DMS53 treated with DMSO at 0.1 percent for 48 hours (cell line): Measurements from ENCODE around the gene GPC3.

ENCODE experiments used
- DNase-seq: peaks from one replicate; lab custom pipeline; 2025; ENCODE audit not compliant: unreplicated experiment; lab: John Stamatoyannopoulos, UW

GPC3 gene

DNA sequence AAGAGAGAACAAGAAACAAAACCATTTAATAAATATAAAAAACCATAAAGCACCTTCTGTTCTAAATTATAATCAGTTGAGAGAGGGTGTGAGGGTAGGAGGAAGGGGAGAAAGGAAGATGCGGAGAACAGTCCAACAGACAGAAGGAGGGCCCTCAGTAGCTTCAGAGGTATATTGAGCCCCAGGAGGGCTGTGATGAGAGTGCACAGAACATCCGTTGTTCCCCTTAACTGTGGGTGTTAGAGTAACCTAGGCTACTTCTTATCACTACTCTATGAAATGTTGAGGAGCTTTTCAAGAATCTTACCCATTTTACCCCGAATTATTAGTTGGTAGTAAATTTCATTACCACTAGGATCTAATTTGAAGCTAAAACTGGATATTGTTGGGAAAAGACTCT lies 13.8 kb downstream of the GPC3 start:
- DNase-seq, result no peak

DNA sequence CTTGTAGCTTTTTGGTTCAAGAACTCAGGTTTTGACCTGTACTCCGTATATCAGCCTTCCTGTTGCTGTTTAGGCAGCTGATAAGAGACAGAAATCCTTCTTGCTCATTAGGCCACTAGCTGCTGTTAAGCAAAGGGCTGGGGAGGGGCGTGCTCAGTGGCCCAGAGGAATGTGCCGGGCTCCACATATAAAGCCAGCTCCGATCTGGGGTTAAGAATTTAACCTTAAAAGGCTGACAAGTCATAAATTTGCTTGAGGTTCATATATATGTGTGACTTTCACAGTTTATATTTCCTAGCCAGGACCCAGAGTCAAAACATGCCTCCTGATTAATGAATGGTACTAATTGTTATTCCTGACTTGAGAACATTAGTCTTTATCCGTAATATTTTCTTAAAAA lies 15.3 kb downstream of the GPC3 start:
- DNase-seq, result no peak

DNA sequence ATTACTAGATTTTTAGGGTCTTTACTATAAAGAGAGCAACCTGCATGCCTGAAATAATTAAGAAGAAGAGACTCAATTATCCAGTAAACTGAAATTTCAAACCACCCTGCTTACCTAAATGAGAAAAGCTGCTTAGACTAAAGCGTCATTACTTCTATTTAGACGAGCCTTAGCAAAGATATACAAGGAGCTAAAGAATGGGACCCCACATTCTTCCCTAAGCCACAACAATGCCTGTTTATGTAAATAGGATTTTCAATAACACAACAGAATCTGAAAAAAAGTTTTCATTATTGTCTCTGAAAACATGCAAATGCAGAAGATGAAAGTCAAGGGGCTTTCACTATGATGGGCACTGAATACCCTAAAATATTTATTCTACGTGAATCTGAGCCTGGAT lies 16.2 kb downstream of the GPC3 start:
- DNase-seq, result no peak

DNA sequence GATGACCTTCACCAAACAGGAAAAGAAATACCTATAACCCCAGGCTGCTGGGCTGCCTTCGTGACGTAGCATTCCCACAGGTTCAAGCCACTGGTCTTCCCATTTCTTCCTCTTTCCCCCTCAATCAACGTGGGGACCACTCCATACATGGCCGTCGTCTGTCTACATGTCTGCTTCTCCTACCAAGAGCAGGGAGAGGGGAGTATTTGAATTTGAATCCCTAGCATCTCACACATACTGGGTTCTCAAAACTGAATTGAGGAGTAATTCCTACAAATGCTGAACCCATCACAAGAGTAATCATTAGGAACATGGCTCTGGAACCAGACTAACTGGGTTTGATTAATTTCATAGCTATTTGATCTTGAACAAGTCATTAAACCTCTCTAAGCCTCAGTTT lies 17.3 kb downstream of the GPC3 start:
- DNase-seq, result no peak

DNA sequence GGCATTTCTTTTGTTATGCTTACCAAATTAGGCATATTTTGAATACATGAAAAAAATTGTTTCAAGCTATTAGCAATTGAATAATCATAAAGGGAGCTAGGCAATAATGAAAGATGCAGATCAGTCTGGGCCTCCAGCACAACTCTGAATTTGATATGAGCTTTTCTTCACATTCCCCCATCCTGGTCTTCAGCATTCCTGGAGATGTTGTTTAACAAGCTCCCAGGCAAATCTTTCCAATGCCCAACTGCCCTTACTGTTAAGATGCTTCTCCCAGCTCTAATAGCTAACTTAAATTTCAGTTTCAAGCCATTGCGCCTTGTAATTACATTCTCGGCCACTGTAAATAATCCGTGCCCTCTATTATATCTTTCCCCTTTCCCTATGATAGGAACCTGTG lies 19.2 kb downstream of the GPC3 start:
- no peak for DNase-seq

DNA sequence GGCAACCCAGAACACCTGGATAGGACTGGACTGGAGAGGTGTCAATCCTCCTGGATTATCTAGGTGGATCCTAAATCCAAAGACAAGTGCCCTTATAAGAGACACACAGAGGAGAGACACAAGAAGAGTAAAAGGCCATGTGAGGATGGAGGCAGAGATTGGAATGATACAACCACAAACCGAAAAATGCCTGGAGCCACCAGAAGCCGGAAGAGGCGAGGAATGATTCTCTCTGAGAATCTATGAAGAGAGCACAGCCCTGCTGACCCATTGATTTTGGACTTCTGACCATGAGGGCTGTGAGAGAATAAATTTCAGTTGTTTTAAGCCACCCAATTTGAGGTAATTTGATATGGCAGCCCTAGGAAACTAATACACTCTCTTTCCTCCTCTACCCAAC lies 20.1 kb downstream of the GPC3 start:
- no peak for DNase-seq

DNA sequence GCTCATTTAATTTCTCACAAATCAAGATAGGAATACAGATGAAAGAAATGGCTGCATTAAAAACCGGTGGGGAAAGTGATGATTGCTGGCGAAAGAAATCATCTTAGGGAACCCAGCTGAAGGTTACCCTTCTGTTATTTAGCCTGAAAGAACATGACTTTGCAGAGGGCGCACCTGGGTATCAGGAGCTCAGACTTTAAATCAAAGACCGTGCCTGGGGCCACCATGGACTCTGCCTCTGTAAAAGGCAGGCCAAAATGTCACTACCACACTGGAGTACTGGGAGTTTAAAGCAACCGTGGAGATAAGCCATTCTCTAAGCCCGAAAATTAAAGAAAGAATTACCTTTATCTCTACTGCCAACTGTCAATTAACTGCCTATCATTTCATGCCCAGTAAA lies 24.3 kb downstream of the GPC3 start:
- no peak for DNase-seq

DNA sequence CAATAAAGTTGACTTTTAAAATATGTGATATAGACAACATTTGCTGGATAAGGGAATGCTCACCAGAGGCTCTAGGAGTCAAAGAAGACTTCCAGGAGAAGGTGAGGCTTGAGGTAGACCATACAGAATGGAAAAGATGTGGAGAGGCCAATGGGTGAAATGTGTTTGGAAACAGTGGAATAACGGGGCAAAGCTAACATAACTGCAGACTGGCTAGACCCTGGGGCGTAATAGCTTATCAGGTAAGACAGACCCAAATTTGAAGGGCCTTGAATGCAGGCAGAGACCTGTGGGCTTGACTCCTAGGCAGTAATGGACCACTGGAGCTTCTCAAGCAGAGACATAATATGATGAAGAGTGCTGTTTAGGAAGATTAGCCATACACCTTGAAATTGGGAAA lies 25.4 kb downstream of the GPC3 start:
- DNase-seq, result no peak

DNA sequence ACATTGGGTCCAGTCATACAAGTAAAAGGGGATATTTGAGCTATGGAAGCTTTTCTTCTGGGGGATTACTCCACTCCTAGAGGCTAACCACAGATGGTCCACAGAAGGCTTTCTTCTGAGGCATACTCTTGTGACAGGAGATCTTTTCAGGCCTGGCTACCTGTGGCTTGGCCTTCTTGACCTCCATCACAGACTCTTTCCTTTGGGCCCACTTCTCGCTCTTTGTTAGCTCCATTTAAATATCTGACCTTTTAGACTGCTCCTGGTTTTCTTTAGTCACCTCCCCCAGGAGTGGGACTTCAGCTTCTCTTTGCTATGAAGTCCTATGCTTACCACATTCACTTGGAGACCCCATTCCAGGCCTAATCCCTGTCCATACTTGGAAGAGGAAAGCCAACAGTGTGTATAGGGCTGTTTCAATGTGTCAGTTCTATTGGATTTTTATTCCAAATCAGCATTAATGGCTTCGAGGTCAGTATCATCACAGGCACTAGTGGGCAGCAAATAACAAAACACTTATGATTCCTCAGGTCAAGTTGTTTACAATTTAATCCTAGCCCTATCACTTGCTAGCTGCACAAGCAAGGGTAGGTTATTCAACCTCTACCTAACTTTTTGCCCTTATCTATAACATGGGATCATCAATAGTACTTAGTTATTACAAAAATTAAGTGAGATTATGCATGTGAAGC lies 26.3 kb downstream of the GPC3 start:
- no peak for DNase-seq

DNA sequence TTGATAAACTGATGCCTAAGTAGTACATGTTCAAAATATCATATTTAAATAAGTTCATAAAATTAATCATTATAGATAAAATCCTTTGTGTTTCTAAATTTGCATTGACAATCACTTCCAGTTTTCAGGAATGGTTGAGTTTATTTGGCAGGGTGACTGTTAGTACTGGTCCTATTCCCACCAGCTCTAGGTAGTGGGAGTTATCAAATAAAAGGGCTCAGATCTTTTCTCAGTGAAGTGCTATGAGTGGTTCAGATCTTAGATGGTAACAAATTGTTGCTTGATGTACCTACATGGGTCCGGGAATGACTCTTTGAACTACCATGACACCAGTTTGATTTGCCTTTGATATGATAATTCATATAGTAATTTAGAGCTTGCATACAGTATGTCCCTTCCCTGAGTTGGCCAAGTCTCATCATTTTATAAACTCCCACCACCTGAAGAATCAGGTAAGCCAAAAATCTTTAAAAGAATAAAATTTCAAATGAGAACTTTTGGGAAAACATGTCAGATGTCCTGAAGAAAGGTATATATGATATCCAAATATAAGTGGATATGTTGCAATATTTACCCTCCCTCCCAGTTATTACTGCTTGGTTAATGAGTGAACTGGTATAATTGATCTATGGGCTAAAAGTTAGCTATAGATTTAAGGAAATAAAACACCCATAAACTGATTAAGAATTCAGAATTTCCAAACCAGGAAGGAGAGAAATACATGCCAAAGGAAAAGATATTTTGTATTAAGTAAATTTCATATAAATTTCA lies 28.6 kb downstream of the GPC3 start:
- no peak for DNase-seq

DNA sequence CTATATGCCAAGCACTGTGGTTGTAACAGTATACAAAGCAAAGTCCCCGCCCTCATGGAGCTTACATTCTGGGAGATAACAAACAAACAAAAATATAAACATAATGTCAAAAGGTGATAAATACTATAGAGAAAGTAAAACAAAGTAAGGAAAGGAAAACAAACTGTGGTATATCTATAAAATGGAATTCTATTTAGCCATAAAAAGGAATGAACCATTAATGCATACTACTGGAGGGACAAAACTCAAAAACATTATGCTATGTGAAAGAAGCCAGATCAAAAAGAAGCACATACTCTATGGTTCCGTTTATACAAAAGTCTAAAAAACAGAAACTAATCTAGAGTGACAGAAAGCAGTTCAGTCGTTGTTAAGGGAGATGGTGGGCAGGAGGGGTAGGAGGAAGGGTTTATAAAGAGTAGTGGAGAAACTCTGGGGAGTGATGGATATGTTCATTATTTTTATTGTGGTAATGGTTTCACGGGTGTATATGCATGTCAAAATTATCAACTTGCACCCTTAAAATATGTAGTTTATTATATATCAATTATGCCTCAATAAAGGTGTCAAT lies 31.5 kb downstream of the GPC3 start:
- no peak for DNase-seq

DNA sequence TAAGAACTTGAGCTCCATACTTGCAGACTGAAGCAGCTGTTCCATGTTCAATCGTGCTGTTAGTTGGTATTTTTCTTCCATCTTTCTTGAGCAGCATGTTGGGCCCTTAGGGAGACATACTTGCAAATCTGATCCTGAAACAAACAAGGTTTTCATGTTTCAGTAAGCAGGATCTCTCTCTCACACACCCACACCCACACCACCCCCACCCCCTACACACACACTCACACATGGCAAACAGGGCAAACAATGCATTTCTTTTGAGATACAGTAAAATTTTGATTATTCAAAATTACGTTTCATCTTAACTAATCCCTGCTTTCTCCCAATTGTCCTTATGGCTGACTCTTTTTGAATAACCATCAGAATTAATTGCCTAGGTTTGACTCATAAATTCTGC lies 32.3 kb downstream of the GPC3 start:
- DNase-seq, result no peak

DNA sequence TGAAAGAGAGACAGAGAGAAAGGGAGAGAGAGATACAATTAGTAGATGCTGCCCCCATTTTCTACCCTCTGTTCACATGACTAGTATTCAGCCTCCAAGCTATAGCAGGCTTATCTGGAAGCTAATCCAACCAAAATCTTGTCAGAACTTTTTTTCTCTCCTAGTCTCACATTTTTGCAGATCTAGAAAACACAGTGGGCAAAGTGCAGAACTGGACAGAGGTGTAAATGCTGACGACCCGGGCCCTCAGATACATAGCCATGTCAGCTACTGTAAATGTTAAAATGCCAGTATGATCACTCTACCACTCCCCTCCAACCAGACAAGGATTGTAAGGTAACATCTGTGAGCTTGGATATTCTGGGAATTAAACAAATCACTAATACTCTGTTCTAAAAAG lies 34.3 kb downstream of the GPC3 start:
- DNase-seq, result no peak

DNA sequence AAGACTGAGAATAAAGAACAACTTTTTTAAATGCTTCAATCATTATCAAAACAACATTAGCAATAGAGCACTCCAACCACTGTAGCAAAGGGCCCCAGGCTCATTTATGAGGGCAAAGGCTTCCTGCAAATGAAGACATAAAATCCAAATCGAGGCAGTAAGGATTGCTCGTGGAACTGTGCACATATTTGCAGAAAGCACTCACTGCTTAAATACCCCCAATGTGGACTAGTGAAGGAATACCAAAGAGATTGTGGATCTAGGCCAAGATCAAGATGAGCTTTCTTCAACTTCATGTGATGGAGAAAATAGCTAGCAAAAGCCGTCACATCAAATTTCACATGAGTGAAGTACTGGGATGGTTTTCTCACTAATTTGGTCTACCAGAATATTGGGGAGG lies 35.2 kb downstream of the GPC3 start:
- DNase-seq, result no peak

DNA sequence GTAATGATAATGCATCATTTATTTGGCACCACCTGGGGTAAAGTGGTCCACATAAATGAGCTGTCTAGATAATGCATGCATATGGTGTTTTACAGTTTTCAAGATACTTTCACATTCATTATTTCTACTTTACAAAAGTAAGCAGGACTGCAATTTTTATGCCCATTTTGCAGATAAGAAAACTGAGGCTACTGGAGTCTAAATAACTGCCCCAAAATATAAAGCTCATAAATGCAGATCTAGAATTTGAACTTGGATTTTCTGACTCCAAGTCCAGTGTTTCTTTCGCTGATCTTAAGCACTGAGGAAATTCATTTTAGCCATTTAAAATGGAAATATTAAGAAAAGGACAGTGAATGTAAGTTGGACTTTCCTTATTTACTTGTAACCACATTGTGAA lies 36.5 kb downstream of the GPC3 start:
- DNase-seq, result no peak

DNA sequence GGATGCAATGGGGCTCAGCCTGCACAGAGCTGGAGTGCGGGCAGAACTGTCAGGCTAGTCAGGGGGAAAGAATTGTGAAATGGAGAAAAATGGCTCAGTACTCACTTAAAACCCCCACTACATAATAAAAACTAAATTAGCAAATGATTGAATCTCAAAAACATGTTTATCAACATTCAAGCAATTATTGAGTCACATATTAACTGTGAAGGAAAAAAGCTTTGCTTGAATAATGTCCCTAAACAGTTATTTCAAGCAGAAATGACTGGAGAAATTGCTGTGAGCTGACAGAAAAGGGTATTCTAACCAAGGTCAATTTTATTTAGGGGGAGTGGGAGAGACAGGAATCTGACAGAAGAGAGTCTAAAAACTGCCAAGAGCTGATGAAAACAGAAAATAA lies 37.4 kb downstream of the GPC3 start:
- no peak for DNase-seq

DNA sequence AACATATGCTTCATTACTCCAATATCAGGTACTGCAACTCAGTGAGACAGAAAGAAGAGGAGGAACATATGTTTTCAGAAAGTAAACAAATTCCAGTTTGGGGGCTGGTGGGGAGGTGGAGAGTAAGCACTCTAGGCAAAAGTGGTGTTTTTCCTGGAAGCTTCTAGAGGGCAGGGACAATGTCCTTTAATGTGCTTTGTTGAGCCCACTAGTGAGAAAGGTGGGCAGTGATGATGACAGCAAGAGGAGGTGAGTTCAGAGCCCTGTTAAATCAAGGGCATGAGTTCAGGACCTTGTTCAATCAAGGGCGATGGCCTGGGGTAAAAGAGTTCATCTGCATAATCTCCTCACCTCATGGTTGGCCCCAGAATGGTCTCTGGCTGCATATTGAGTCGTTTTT lies 38.4 kb downstream of the GPC3 start:
- no peak for DNase-seq

DNA sequence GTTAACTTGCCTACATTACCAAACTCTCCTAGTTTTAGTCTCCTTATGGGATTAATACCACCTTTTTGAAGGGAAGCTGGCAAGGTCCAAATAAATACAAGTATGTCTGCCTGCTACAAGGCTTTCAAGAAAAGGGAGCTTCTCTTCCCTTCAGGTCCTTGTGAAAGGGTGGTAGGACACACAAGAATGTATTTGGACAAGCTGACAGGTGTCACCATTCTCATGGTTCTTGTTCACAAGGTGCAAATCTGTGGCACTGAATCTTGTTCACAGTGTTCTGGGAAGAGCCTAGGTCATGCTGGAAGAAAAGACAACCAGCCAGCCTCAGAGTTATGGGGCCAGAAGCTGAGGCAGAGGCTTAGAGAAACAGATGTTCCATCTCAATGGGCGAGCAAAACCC lies 41.9 kb downstream of the GPC3 start:
- no peak for DNase-seq

DNA sequence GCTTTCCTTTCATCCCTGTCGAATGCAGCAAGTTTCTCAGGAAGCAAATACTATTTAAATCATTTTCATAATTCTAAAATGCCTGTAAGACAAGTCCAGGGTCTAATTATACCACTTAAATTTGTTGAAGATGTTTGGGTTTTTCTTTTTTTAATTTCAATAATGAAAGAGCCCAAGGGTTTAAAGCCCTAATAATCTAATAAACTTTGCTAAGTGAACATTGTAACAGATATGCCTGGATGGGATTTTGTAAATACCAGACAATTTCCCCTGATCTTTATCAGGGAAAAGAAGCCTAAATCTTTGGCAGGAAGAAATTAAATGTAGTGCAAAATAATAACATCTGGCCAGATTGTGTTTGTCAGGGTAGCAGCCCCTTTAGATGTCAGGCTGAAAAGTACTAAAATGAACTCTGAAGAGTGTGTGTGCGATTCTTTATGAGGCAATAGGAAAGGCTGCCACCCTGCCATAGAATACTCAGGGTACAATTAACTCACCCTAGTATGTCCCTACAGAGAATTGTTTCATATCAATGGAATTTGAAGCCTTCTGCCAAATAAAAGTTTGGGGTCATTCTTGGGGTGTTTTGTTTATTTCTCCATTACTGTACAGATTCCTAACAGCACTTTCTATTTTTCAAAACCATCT lies 45.6 kb downstream of the GPC3 start:
- no peak for DNase-seq

DNA sequence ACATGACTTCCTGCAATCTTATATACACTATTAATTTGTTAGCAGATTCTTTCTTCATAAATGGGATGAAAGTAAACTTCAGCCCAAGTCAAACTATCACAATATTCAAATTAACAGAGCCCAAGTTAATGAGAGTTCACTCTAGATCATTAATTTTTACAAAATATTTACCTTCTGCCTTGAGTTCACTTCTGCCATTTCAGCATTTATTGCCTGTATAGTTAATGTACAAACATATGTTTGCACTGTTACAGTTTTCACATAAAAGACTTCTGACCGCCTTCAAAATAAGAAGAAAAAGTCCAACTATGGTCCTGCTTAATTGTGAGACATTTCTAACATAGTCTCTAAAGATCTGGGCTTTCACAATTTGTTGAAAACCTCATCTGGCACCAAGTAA lies 46.9 kb downstream of the GPC3 start:
- DNase-seq, result no peak

DNA sequence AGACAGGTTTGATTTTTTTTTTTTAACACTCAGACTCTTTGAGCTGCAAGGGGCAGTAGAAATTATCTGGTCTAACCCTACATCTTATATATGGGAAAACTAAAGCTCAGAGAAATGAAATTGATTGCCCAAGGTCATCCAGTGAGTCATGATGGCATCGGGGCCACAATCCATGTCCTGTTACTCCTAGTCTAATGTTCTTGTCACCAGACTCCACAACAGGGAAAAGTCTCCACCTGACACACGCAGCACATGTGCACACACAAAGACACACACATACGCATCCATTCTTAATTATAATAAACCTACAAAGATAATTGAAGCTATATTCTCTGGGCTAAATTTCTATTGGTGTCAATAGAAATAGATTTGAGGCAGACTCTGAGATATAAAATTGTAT lies 48.4 kb downstream of the GPC3 start:
- DNase-seq, result no peak

DNA sequence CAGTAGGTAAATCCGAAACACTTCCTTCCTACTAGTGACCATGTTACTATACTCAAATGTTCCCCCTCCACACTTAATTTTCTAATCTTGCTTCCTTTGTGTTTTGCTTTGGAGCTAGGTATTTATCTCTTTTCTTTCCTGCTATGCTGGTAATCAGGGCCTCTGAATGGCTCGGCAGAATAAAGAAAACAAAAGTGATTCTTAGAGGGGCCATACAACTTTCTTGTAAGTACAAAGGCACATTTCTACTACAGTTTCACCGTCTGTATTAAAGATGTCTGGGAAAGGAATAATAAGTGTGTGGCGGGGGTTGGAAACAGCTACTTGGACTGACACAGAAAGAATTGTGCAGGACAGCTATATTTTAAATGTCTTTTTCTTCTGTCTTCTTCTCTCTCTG lies 50.3 kb downstream of the GPC3 start:
- no peak for DNase-seq
